ENCODE data around the gene SLC36A4. TPM values are rescaled to one million over a fixed set of nuclear protein-coding genes. Genes with fewer than 3 reads are reported as not detected.
"Not testable (repeated sequence)": the region's sequence is repeated elsewhere in the genome, so short reads cannot be mapped to it uniquely, and the experiment has no call there.

The SLC36A4 gene
- total and polyA plus RNA-seq, 2 experiments from 2014 or later = 26.2 to 56.8 TPM

DNA sequence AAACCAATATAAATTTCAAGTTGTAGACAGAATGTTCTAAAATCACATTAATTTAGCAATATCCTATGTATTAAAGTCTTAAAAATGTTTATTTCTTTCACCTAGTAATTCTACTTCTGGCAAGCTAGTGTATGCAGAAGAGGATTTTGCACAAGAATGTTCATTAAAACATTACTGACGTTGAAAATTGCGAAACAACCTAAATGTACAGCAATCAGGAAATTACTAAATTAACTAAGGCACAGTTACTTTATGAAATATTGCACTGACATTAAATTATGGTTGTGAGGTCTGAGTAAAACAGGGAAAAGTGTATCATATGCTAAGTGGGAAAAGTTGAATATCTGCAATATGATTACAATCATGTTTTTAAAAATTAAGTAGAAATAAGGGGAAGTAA lies 4.1 kb downstream of the SLC36A4 start:
- no peak overlapping the region for H3K4me3 ChIP-seq
- peaks cover 3% of the 10 kb centered on the region for H3K4me1 ChIP-seq (ENCODE audit: low read depth)
- no peak overlapping the region for H3K27ac ChIP-seq
- no peaks in the 10 kb centered on the region for H3K9me3 ChIP-seq (ENCODE audit: low read depth)
- H3K27me3 ChIP-seq = no peaks in the 10 kb centered on the region
- TF ChIP-seq, protein P1, sequence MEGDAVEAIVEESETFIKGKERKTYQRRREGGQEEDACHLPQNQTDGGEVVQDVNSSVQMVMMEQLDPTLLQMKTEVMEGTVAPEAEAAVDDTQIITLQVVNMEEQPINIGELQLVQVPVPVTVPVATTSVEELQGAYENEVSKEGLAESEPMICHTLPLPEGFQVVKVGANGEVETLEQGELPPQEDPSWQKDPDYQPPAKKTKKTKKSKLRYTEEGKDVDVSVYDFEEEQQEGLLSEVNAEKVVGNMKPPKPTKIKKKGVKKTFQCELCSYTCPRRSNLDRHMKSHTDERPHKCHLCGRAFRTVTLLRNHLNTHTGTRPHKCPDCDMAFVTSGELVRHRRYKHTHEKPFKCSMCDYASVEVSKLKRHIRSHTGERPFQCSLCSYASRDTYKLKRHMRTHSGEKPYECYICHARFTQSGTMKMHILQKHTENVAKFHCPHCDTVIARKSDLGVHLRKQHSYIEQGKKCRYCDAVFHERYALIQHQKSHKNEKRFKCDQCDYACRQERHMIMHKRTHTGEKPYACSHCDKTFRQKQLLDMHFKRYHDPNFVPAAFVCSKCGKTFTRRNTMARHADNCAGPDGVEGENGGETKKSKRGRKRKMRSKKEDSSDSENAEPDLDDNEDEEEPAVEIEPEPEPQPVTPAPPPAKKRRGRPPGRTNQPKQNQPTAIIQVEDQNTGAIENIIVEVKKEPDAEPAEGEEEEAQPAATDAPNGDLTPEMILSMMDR (IDR thresholded peaks at IDR 0.05; ENCODE audit: low read depth, low read length) = no peak
- DNase-seq (ENCODE audit: low read depth in 1 of 2, low spot score in 1 of 2) = peak in 1 of 2 donors; percentile 38
- no peaks in the 10 kb centered on the region for H3K36me3 ChIP-seq

DNA sequence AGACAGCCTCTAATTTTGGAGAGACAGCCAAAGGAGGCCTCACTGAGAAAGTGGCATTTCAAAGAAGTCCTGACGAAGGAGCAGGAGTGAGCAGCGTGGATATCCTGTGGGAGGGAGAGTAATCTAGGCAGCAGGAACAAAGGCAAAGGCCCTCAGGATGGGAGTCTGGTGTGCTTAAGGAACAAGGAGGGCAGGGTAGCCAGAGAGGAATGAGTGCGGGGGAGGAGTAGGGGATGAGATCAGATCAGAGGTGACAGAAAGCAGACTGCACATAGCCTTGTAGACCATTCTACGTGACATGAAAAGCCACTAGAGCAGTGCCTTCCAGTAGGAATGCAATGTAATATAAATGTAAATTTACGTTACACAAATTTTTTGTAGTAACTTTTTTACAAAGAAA lies 5.6 kb downstream of the SLC36A4 start:
- H3K9me3 ChIP-seq (ENCODE audit: low read depth) = no peaks in the 10 kb centered on the region
- peak overlapping the region; percentile 63 for H3K27ac ChIP-seq
- peaks cover 3% of the 10 kb centered on the region for H3K4me1 ChIP-seq (ENCODE audit: low read depth)
- H3K4me3 ChIP-seq = no peak overlapping the region
- peak; percentile 17 to 41 for DNase-seq (ENCODE audit: low read depth in 1 of 2, low spot score in 1 of 2)
- no peaks in the 10 kb centered on the region for H3K27me3 ChIP-seq
- no peaks in the 10 kb centered on the region for H3K36me3 ChIP-seq
- TF ChIP-seq, protein P1 (IDR thresholded peaks at IDR 0.05; ENCODE audit: low read depth, low read length) = no peak

DNA sequence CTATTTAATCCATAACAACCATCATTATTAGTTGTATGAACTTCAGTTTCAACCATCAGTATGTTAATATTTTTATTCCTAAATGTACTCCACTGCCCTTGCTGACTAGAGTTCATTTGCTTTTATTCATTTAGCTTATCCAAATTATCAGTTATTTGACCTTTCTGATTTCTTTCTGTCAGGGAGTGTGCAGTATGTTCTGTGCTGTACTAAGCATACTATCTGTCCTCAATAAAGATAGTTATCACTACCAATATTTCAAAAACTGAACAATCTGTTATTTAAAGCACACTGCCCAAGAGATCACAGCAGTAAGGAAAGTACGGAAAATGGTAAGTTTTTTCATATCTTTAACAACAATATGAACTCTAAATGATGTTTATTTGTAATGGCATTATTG lies 8.3 kb downstream of the SLC36A4 start:
- no peak overlapping the region for H3K27ac ChIP-seq
- no peaks in the 10 kb centered on the region for H3K9me3 ChIP-seq (ENCODE audit: low read depth)
- H3K36me3 ChIP-seq = peaks cover 9% of the 10 kb centered on the region
- H3K4me3 ChIP-seq = no peak overlapping the region
- TF ChIP-seq, protein P1 (IDR thresholded peaks at IDR 0.05; ENCODE audit: low read depth, low read length) = no peak
- DNase-seq (ENCODE audit: low read depth in 1 of 2, low spot score in 1 of 2) = no peak
- H3K27me3 ChIP-seq = no peaks in the 10 kb centered on the region
- peaks cover 3% of the 10 kb centered on the region for H3K4me1 ChIP-seq (ENCODE audit: low read depth)

DNA sequence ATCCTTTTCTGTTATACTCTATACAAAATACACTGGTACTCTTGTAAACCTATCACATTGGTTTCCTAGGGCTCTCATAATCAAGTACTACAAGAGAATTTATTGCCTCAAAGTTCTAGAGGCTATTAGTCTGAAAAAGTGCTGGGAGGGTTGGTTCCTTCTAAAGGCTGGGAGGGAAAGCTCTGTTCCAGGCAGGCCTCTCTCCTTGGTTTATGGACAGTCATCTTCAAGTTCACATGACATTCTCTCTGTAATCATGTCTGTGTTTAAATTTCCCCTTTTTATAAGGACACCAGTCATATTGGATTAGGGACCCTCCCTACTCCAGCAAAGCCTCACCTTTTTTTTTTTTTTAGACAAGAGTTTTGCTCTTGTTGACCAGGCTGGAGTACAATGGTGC lies 9.1 kb downstream of the SLC36A4 start:
- Histone ChIP-seq H3K4me1 (ENCODE audit: low read depth) (peaks cover 3% of the 10 kb centered on the region), H3K27ac (no peak overlapping the region), H3K27me3 (no peaks in the 10 kb centered on the region), H3K36me3 (peaks cover 13% of the 10 kb centered on the region), H3K9me3 (ENCODE audit: low read depth) (no peaks in the 10 kb centered on the region), H3K4me3 (no peak overlapping the region)
- TF ChIP-seq, protein P1 (IDR thresholded peaks at IDR 0.05; ENCODE audit: low read depth, low read length) = no peak
- DNase-seq (ENCODE audit: low read depth in 1 of 2, low spot score in 1 of 2) = no peak

DNA sequence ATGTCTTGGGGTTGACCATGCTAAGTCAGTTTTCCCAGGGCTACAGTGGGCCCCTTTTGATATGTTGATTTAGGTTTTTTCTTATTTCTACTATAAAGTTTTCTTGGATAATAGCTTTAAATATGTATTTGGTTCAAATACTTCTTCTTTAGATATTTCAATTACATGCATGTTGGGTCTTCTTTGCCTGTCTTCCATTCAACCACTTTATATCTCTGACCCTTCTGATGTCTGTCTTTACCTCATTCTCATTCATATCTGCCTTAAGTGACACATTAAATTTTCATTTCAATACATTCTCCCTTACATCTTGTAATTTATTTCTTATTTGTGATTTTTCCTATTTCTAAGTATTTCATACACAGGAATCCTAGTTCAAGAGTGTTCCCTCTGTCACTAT lies 10.5 kb downstream of the SLC36A4 start:
- Histone ChIP-seq H3K27ac (no peak overlapping the region), H3K9me3 (ENCODE audit: low read depth) (no peaks in the 10 kb centered on the region), H3K4me3 (no peak overlapping the region), H3K4me1 (ENCODE audit: low read depth) (no peaks in the 10 kb centered on the region), H3K27me3 (no peaks in the 10 kb centered on the region), H3K36me3 (peaks cover 21% of the 10 kb centered on the region)
- no peak for DNase-seq (ENCODE audit: low read depth in 1 of 2, low spot score in 1 of 2)
- TF ChIP-seq, protein P1 (IDR thresholded peaks at IDR 0.05; ENCODE audit: low read depth, low read length) = no peak

DNA sequence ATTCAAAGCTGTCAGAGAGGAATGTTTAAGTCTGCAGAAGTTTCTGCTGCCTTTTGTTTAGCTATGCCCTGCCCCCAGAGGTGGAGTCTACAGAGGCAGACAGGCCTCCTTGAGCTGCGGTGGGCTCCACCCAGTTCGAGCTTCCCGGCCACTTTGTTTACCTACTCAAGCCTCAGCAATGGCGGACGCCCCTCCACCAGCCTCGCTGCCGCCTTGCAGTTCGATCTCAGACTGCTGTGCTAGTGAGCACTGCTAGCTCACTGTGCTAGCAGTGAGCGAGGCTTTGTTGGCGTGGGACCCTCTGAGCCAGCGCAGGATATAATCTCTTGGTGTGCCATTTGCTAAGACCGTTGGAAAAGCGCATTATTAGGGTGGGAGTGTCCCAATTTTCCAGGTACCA lies 19.9 kb downstream of the SLC36A4 start:
- not testable (repeated sequence) for H3K4me3 ChIP-seq; H3K4me1 ChIP-seq (ENCODE audit: low read depth); DNase-seq (ENCODE audit: low read depth in 1 of 2, low spot score in 1 of 2); H3K27ac ChIP-seq; H3K27me3 ChIP-seq; H3K9me3 ChIP-seq (ENCODE audit: low read depth)
- H3K36me3 ChIP-seq = peaks cover 26% of the 10 kb centered on the region

Data from cardiac muscle cell (in vitro differentiated cells and primary cell).